GM19023 (cell line): ENCODE data around the gene LAMA2.
"Not testable (repeated sequence)": the region's sequence is repeated elsewhere in the genome, so short reads cannot be mapped to it uniquely, and the experiment has no call there.

Experiments used
- ATAC-seq: cut with Tn5 transposase; IDR thresholded peaks from one replicate; pipeline ENCODE4 v1.9.1; 2021; ENCODE audit warnings: mild to moderate bottlenecking, moderate library complexity; ENCODE audit not compliant: unreplicated experiment

LAMA2 gene

GRCh38 chr6:129113637-129114036 lies 230.7 kb downstream of the LAMA2 start:
- no peak for ATAC-seq

GRCh38 chr6:129114636-129115391 lies 231.9 kb downstream of the LAMA2 start:
- no peak for ATAC-seq

GRCh38 chr6:129115471-129115870 lies 232.5 kb downstream of the LAMA2 start:
- ATAC-seq, result no peak

GRCh38 chr6:129117355-129117754 lies 234.4 kb downstream of the LAMA2 start:
- ATAC-seq, result no peak

GRCh38 chr6:129120856-129121638 lies 238.1 kb downstream of the LAMA2 start:
- ATAC-seq, result no peak

- no peak for ATAC-seq
Observed at GRCh38 chr6:129124347-129124746, 241.4 kb downstream of the LAMA2 start.

GRCh38 chr6:129130106-129130505 lies 247.2 kb downstream of the LAMA2 start:
- no peak for ATAC-seq

- no peak for ATAC-seq
Observed at GRCh38 chr6:129130959-129131681, 248.2 kb downstream of the LAMA2 start.

- ATAC-seq, result no peak
Observed at GRCh38 chr6:129133770-129134192, 250.8 kb downstream of the LAMA2 start.

GRCh38 chr6:129134535-129134934 lies 251.6 kb downstream of the LAMA2 start:
- no peak for ATAC-seq

- ATAC-seq, result no peak
Observed at GRCh38 chr6:129135451-129135850, 252.5 kb downstream of the LAMA2 start.

GRCh38 chr6:129136751-129137150 lies 253.8 kb downstream of the LAMA2 start:
- ATAC-seq, result no peak

GRCh38 chr6:129138739-129139405 lies 255.9 kb downstream of the LAMA2 start:
- no peak for ATAC-seq

GRCh38 chr6:129140526-129140925 lies 257.6 kb downstream of the LAMA2 start:
- ATAC-seq, result no peak

- no peak for ATAC-seq
Observed at GRCh38 chr6:129141499-129141898, 258.6 kb downstream of the LAMA2 start.

- no peak for ATAC-seq
Observed at GRCh38 chr6:129146902-129147301, 264.0 kb downstream of the LAMA2 start.

GRCh38 chr6:129150507-129150906 lies 267.6 kb downstream of the LAMA2 start:
- ATAC-seq, result no peak

- no peak for ATAC-seq
Observed at GRCh38 chr6:129153257-129153656, 270.3 kb downstream of the LAMA2 start.

GRCh38 chr6:129159242-129159641 lies 276.3 kb downstream of the LAMA2 start:
- ATAC-seq, result not testable (repeated sequence)

GRCh38 chr6:129162605-129163004 lies 279.7 kb downstream of the LAMA2 start:
- no peak for ATAC-seq

GRCh38 chr6:129163551-129163950 lies 280.6 kb downstream of the LAMA2 start:
- no peak for ATAC-seq
